Caki2 (cell line): ENCODE data around the gene TTI1. TPM values are rescaled to one million over a fixed set of nuclear protein-coding genes. Genes with fewer than 3 reads are reported as not detected.

Experiments used
- DNase-seq: peaks from one replicate; pipeline ENCODE4 v3.0.0-alpha.2; 2015; ENCODE audit warnings: low read depth
- in situ Hi-C: cut with HindIII; loops from 2 replicates; pipeline ENCODE4 v1.10.0; 2016; ENCODE audit warnings: low sequenced_read_pairs, low pct_unique_long_range_greater_than_20kb, mixed read lengths
- total RNA-seq: library from RNA; depleted of rRNA; stranded (reverse); fragments of >200 nt; shearing (Covaris generic); gene quantifications from 2 replicates; pipeline ENCODE4 v1.2.3, GENCODE V29; 2014; ENCODE audit warnings: low replicate concordance

The TTI1 gene
- total RNA-seq, 1 experiment from 2014 or later: 28.5 TPM

DNA sequence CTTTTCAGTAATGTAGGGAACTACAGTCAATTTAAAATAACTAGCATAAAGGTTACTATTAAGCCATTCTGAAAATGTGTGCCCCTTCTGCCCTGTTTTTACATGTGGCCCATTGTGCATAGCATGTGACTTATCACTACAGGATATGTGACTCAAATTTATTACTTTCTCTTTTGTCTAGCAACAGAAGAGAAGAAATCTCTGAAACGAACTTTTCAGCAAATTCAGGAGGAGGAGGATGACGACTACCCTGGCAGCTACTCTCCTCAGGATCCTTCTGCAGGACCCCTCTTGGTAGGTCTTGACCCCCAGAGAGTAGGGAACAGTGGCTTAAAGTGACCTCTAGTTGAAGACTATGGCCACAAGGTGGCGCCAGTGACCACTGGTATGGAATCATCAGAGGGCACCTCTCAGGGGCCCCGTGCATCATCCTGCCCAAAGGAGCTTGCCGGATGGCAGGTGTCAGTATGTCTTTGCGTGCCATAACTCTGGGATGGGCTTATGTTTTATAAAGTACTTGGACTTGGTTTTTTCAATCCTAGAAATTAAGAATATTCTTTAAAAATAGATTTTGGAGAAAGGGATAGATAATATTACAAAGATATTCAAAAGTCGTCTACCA is 24.2 kb upstream of the TTI1 start:
- in situ Hi-C loops: no loop called here
- DNase-seq: peak; percentile 67

DNA sequence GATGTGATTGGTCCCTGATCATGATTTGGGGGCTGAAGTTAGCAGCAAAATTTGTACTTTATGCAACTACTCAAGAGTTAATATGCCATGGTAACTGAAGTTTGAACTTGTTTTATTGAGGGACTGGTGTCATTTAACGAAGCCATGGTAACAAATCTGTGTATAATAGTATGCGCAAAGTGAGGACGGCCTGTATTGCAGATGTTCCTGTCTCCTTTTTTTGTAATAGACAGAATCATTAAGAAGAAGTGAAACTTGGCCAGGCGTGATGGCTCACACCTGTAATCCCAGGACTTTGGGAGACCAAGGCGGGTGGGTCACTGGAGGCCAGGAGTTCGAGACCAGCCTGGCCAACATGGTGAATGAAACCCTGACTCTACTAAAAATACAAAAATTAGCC is 22.6 kb upstream of the TTI1 start:
- in situ Hi-C loops: no loop called here
- no peak for DNase-seq

DNA sequence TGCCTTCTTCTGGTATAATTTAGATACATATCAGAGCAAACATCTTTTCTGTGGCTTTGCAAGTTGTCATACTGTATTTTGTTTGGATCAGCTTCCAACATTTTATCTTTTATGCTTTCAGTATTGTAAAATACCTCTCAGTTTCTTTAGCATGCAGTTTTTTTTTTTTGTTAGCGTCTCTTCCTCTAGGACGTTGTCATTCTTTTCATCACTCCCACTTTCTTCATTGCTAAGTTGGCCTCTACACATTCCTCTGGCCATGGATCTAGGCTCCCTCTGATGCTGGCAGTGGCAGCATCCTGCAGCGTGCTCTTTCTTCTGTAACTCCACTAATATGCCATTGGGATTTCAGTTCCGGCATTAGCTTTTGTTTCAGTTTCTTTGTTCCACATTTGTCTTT is 22.0 kb upstream of the TTI1 start:
- in situ Hi-C loops: no loop called here
- no peak for DNase-seq

DNA sequence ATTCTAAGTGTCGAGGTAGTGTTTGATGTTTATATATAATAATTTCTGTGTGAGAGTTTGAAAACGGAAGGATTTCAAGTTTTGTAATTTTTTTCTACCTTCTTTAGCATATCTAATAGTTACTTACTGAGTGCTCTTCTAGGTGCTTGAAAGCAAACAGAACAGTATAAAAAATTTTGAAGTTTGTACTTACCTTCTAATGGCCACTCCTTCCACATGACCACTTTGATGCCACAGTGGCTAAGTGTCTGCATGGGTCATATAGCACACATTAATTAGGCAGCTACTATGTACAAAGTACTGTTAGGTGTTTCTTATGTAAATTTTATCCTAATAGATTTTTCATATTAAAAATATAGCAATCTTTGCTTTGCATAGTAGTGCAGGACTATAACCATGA is 21.4 kb upstream of the TTI1 start:
- no peak for DNase-seq
- in situ Hi-C loops: no loop called here

DNA sequence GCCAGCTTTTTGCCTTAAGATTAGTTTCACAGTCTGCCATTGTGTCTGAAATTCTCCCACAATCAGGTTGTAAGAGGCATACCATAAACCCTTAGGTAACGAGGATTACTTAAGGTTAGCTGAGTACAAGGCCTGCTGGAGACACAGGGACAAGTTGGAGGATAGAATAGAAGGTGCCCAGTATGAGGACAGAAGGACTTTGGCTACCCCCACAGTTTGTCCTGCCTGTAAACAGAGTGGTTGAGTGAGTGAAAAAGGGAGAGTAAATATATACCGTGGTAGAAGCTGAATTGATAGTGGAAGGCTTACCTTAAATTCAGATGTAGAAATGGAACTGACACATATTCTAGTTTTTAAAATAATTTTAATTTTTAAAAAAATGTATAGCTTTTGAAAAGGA is 19.6 kb upstream of the TTI1 start:
- DNase-seq: no peak
- in situ Hi-C loops: no loop called here

DNA sequence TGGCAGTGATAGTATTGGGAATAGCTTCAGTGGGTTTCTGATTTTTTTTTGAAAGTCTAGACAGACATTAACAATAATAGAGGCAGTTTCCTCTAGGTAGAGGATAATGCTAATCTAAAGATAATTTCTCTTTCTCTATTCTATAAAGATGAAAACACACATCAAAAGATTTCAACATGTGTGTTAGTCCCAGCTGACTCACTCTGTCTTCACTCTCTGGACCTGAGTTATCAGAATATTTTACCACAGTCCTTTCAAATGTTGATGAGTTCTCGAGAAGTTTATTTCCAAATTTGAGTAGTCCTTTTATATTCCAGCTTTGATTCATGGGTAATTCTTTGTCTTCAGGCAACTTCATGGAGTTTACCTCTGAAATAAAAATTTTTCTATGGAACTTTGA is 17.4 kb upstream of the TTI1 start:
- no peak for DNase-seq
- in situ Hi-C loops: no loop called here

DNA sequence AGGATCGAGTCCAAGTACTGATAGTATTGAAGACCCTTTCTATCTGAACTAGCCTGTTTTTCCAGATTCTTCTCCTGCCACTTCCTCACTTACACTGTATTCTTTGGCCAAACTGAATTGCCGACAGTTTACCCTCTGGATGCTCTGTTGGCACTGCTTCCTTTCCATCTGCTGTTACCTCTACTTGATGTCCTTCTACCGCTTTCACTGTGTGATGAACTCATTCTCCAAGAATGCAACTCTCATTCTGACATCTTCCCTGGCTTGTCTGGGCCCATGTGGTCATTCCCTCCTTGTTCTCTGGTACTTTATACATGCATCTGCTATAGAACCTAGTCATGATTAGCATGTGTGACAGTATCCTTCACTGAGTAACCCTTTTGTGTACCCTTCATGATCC is 16.5 kb upstream of the TTI1 start:
- in situ Hi-C loops: no loop called here
- DNase-seq: peak; percentile 46

DNA sequence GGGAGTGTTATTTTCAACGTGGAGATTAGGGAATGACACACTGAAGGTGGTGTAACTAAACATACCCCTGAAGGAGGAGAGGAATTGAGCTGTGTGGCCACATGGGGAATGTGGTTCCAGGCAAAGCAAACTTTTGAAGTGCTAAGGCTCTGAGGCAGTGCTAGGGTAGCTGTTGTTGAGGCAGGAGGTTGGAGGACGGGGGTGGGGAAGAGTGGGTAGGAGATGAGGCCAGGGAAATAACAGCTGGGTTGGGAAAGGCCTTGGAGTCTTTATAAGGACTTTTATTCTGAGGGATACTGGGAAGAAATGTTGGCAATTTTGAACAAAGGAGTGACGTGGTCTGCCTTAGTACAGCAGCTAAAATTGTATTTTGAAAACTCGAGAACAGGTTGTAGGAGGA is 13.3 kb upstream of the TTI1 start:
- DNase-seq: no peak
- in situ Hi-C loops: no loop called here

DNA sequence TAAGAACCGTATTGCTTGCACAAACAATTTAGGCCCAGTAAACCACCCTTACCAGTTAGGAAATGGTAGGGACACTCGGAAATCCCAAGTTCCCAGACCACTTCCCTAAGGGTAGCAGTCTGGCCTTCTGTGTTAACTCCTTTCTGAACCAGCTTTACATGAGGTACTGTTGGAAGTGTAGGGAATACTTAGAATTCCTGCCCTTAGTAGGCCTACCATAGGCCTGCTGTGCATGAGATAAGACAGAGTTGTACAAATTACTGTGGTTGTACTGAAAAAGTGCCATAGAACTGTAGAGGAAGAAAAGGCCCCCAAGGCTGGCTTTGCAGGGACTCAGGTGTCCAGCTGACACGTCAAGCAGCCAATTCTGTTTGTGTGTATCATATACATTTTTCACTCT is 11.4 kb upstream of the TTI1 start:
- DNase-seq: no peak
- in situ Hi-C loops: no loop called here

DNA sequence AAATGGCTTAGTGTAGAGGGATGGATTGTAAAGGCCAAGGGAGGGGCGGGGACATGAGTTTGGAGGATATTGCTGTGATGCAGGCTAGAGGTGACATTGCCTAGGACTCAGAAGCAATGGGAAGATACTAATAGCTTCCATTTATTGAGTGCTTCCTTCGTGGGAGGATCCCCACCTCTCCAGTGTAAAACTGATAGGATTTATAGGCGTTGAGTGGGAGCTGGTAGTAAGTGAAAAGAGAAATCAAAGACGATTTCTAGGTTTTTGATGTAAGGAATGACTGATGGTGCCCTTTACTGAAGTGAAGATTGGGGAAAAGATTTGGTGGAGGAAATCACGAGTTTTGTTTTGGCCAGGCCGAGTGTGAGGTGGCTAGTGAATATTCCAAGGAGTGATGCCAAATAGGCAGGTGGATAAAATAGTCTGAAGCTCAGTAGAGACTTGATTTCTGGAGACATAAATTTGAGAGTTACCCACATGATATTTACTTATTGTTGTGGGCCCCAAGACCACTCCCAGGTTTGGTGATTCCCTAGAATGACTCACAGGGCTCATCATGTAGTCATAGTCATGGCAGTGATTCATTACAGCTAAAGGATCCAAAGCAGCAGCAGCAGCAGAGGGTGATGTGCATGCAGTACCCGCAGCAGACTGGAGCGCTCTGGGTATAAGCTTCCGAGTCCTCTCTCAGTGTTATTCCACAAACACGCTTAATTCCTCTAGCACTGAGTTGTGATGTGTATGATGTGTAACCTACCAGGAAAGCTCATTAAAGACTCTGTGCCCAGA is 10.4 kb upstream of the TTI1 start:
- in situ Hi-C loops: no loop called here
- peak; percentile 75 for DNase-seq

DNA sequence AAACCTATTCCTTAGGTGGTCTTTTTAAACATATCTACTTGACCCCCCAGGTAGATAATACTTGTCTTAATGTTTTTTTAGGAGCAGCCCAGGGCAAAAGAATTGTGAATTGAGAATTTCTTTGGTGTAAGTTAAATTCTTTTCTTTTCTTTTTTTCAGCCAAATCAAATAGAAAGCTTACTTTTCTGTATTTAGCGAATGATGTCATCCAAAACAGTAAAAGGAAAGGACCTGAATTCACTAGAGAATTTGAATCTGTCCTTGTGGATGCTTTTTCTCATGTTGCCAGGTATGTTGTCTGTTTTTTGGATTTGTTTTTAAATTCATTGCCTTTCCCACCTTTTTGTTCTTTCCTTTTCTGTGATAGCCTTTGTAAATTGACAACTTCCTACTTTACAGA is 7.0 kb upstream of the TTI1 start:
- DNase-seq: no peak
- in situ Hi-C loops: no loop called here

DNA sequence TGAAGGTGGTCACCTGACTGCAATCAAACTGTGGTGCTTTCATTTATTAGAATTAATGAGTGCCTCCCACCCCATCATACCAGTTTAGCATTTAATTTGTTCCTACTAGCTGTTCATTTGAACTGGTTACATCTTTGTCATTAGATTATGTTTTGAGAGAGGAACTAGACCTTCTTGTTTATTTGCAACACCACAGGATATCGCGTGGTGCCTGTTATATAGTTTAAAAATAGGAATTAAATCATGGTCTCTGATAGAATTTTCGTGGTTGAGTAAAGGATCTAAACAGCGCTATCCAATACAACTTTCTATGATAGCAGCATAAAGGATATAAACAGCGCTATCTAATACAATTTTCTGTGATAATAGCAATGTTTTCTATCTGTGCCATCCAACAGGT is 3.1 kb upstream of the TTI1 start:
- in situ Hi-C loops: no loop called here
- no peak for DNase-seq

DNA sequence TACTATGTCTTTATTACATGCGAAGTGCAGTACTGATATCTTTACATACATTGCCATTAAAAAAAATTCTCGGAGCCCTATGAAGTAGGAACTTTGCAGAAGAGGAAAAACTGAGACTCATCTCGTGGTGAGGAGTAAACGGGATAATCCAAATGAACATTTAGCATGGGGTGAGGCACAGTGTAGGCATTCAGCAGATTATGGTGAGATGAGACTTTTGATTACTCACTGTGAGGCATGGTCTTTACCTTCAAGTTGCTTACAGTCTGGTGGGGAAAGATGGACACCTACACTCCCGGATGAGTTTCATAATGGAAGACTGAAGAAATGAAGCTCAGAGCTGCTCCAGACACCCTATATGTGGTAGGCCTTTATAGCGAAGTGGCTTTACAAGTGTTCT is 1.7 kb upstream of the TTI1 start:
- in situ Hi-C loops: no loop called here
- no peak for DNase-seq

DNA sequence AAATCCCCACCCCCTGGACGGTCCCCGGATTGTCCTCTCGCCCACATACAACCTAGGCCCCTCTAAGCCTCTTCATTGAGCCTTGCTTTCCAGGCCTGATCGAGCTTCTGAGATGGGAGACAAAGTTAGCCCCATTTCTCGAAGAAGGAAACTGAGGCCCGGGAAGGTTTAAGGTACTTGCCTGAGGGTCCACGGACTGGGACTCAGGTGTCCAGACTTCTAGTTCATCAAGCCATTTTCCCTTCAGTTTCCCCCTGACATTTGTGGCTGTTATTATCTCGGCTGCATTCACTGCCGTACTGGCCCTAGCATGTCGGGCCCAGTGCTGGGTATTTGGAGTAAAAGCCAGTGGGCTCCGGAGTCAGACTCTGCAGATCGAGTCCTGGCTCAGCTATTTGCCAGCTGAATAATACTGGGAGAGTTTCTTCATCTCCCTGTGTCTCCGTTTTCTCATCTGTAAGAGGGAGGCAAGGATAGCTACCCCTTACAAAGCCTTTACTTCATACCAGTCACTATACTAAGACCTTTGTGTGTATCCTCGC is 923 bp upstream of the TTI1 start:
- in situ Hi-C loops: no loop called here
- DNase-seq: peak; percentile 18

DNA sequence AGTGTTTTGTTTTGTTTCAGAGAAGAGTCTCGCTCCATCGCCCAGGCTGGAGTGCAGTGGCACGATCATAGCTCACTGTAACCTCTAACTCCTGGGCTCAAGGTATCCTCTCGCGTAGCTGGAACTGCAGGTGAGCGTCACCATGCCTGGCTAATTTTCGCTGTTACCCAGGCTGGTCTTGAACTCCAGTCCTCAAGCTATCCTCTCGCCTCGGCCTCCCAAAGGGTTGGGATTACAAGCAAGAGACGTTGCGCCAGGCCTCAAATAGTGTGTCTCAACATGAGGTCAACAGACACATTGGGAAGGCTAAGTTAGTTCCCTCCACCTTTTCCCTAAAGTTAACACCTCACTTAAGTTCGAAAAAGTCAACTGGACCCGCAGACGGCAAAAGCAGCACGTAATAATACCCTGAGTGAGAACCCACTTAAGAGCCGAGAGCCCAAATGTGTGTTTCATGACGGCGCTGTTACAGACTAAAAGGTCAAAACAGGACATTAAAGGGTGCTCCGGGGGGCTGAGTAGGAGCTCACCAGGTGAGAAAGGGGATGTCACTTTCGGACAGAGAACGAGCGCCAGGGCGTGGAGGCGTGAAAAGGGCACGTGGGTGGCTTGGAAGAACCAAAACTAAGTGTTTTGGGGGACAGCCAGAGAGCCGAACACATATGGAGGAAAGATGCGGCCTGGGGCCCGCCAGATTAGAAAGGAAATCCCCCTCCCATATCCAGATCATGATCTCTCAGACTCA is 499 bp downstream of the TTI1 start:
- in situ Hi-C loops: no loop called here

DNA sequence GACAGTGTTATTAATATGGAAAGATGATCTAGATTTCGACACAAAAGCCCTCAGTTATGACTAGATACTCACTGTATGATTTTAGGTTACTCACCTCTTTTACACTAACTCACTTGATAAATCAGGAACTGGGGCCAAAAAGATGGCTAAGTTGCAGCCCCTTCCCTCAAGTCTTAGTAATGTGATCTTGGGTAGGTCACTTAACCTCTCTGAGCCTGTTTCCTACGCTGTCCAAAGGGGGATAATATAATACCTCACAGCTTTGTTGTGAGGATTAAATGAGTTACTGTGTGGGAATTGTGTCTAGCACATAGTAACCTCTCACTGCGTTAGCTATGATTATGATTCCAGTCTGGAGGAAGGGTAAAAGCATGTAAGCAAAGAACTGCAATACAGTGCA is 1.3 kb downstream of the TTI1 start:
- in situ Hi-C loops: no loop called here
- DNase-seq: no peak

More for the DNA sequence above, 499 bp downstream of the TTI1 start:
- DNase-seq: no peak

DNA sequence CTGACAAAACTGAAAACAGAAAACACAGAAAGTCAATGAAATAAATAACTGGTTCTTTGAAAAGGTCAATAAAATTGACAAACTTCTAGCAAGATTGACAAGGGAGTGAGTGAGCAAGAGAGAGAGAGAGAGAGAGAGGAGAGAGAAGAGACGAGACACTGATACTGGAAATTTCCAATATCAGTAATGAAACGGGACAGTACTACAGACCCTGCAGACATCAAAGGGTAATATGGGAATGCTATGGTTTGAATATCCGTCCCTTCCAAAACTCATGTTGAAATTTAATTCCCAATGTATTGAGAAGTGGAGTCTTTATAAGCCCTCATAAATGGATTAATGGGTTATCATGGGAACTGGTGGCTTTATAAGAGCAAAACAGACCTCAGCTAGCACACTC is 3.8 kb downstream of the TTI1 start:
- in situ Hi-C loops: no loop called here
- DNase-seq: no peak

DNA sequence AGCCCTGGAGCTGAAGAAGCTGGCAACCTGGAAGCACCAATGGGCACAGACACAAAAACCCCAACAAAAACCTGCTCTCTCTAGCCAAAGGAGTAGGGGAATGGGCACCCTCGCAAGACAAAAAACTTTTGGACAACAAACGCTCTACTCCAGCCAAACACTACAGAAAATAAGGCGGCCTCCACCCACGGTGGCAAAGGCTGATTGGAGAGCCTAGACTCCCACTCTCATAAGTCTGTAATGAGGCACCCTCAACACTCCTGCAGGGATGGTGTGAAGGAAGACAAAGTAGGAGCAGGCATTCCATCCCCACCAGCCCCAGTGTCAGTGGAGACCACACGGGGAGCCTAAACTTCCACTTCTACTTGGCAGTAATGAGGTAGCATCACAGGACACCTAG is 8.8 kb downstream of the TTI1 start:
- in situ Hi-C loops: no loop called here

More for the DNA sequence above, 8.8 kb downstream of the TTI1 start:
- DNase-seq: no peak
